Peyer's patch (tissue), 4 donors: ENCODE measurements around the gene GFPT2. TPM values are rescaled to one million over a fixed set of nuclear protein-coding genes. Genes with fewer than 3 reads are reported as not detected.

Source experiments
- DNase-seq, 3 donors: peaks; one replicate each; pipeline ENCODE4 v3.0.0-alpha.2; 2017 to 2019
- H3K27ac ChIP-seq, 4 donors: fragments of 200-600 bp; sonication (generic); one replicate each; pipeline ENCODE4 v1.5.1; 2016 to 2019
- H3K27me3 ChIP-seq, 2 donors: fragments of 200-600 bp; sonication (generic); one replicate each; pipeline ENCODE4 v1.5.1; 2019
- H3K36me3 ChIP-seq, 3 donors: fragments of 200-600 bp; sonication (generic); one replicate each; pipeline ENCODE4 v1.5.1; 2016 to 2019
- H3K4me1 ChIP-seq, 4 donors: fragments of 200-600 bp; sonication (generic); one replicate each; pipeline ENCODE4 v1.5.1; 2016 to 2019
- H3K4me3 ChIP-seq, 4 donors: fragments of 200-600 bp; sonication (generic); 1 replicate in 3 of 4; 2 replicates in 1 of 4; pipeline ENCODE4 v1.5.1; 2016 to 2019; ENCODE audit warnings: mild to moderate bottlenecking in 1 of 4
- H3K9me3 ChIP-seq, 4 donors: fragments of 200-600 bp; sonication (generic); one replicate each; pipeline ENCODE4 v1.5.1; 2016 to 2019; ENCODE audit warnings: mild to moderate bottlenecking in 1 of 4
- POLR2A ChIP-seq, 2 donors: fragments of 450-650 bp; IDR thresholded peaks; one replicate each; pipeline ENCODE4 v1.5.1; 2017; ENCODE audit warnings: antibody characterized with exemption in 2 of 2, mild to moderate bottlenecking in 2 of 2, moderate library complexity in 2 of 2
- total RNA-seq, 4 donors: library from RNA; depleted of rRNA; stranded (reverse); fragments of >200 nt; gene quantifications; one replicate each; pipeline ENCODE4 v1.1.0, GENCODE V29; 2016
- TF ChIP-seq, protein P1 (sequence below), 6 experiments: fragments of 450-650 bp in 4 of 6; fragments of 200-600 bp in 2 of 6; sonication (generic) in 1 of 6; IDR thresholded peaks; one replicate each; pipeline ENCODE4 v1.5.1; 2017 to 2019; ENCODE audit warnings: antibody characterized with exemption in 6 of 6, mild to moderate bottlenecking in 3 of 6, moderate library complexity in 1 of 6

The GFPT2 gene
- total RNA-seq, 4 donors from 2014 or later, result 4.9 to 86.6 (median 13.1) TPM

- no peak for DNase-seq
- no peak overlapping the region for H3K4me3 ChIP-seq
- no peaks in the 10 kb centered on the region for H3K27me3 ChIP-seq
- H3K4me1 ChIP-seq, result no peaks in the 10 kb centered on the region
- peaks cover 0 to 98% (median 38%) of the 10 kb centered on the region in 4 donors for H3K9me3 ChIP-seq
- TF ChIP-seq, protein P1, sequence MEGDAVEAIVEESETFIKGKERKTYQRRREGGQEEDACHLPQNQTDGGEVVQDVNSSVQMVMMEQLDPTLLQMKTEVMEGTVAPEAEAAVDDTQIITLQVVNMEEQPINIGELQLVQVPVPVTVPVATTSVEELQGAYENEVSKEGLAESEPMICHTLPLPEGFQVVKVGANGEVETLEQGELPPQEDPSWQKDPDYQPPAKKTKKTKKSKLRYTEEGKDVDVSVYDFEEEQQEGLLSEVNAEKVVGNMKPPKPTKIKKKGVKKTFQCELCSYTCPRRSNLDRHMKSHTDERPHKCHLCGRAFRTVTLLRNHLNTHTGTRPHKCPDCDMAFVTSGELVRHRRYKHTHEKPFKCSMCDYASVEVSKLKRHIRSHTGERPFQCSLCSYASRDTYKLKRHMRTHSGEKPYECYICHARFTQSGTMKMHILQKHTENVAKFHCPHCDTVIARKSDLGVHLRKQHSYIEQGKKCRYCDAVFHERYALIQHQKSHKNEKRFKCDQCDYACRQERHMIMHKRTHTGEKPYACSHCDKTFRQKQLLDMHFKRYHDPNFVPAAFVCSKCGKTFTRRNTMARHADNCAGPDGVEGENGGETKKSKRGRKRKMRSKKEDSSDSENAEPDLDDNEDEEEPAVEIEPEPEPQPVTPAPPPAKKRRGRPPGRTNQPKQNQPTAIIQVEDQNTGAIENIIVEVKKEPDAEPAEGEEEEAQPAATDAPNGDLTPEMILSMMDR (IDR thresholded peaks at IDR 0.05), result no peak
- no peak for TF ChIP-seq POLR2A (IDR thresholded peaks at IDR 0.05)
- no peak overlapping the region for H3K27ac ChIP-seq
- H3K36me3 ChIP-seq, result peaks cover 0 to 91% (median 16%) of the 10 kb centered on the region in 3 donors
These were observed 93.9 kb downstream of the GFPT2 start for GRCh38 chr5:180259260-180259611.

- peaks cover 0 to 82% (median 8%) of the 10 kb centered on the region in 3 donors for H3K36me3 ChIP-seq
- DNase-seq, result no peak
- no peak overlapping the region for H3K4me3 ChIP-seq
- H3K4me1 ChIP-seq, result no peaks in the 10 kb centered on the region
- TF ChIP-seq, protein P1 (IDR thresholded peaks at IDR 0.05), result no peak
- no peak for TF ChIP-seq POLR2A (IDR thresholded peaks at IDR 0.05)
- H3K27ac ChIP-seq, result no peak overlapping the region
- peaks cover 0 to 90% (median 39%) of the 10 kb centered on the region in 4 donors for H3K9me3 ChIP-seq
- H3K27me3 ChIP-seq, result no peaks in the 10 kb centered on the region
These were observed 99.9 kb downstream of the GFPT2 start for GRCh38 chr5:180253036-180253824.

DNA sequence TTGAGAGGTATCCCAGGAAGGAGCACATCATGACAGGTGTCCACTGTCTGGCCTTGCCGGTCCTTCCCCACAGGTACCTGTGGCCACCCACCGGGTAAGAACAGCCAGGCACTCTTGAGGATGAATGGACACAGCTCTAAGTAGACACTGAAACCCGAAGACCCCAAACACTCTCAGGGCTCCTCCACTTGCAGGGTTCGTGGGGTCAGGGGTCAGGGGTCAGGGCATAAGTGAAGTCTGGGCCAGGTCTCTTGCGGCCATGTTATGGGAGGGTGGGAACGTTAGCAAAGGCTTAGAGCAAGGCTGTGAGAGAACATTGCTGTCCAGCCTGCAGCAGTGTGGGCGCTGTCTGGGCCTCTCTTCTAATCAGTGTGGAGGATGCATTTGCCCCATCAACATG is 101.2 kb downstream of the GFPT2 start:
- Histone ChIP-seq H3K27ac (no peak overlapping the region), H3K4me3 (no peak overlapping the region), H3K9me3 (peaks cover 0 to 84% (median 32%) of the 10 kb centered on the region in 4 donors), H3K36me3 (peaks cover 0 to 82% (median 0%) of the 10 kb centered on the region in 3 donors), H3K4me1 (no peaks in the 10 kb centered on the region), H3K27me3 (no peaks in the 10 kb centered on the region)
- DNase-seq, result no peak
- no peak for TF ChIP-seq POLR2A (IDR thresholded peaks at IDR 0.05)
- TF ChIP-seq, protein P1 (IDR thresholded peaks at IDR 0.05), result no peak

DNA sequence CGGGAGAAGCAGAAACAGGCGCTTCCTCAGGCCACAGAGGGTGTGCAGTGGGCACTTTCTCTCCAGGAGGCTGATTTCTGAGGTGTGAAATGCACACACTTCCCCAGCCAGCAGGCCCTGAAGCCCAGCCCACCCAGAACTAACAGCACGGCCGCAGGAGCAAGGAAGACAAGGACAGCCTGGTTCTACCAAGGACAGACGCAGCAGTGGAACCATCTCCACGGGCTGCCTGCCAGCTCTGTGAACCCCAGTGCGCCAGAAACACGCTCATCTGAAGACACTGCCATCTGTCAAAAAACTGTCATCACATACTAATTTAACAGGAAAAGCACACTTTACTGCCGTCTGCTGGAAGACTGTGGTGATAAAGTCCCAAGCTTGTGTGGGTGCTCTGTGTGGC is 102.0 kb downstream of the GFPT2 start:
- Histone ChIP-seq H3K4me1 (no peaks in the 10 kb centered on the region), H3K36me3 (peaks cover 0 to 79% (median 0%) of the 10 kb centered on the region in 3 donors), H3K27me3 (no peaks in the 10 kb centered on the region), H3K9me3 (peaks cover 0 to 76% (median 28%) of the 10 kb centered on the region in 4 donors), H3K4me3 (no peak overlapping the region), H3K27ac (no peak overlapping the region)
- TF ChIP-seq, protein P1 (IDR thresholded peaks at IDR 0.05), result no peak
- no peak for TF ChIP-seq POLR2A (IDR thresholded peaks at IDR 0.05)
- DNase-seq, result no peak

Other genes with a start within 250 kb of the GFPT2 start
- 1 to 10 TPM in 1 of 4 donors, not detected in 3; 1.7 TPM for gene RASGEF1C, start 144.1 kb downstream of the GFPT2 start, total RNA-seq
- 10 to 100 TPM; 25.1 to 31.3 (median 28.8) TPM for gene MAPK9, start 61.3 kb downstream of the GFPT2 start, total RNA-seq
- gene CNOT6, start 141.0 kb upstream of the GFPT2 start, total RNA-seq, result 10 to 100 TPM; 11.2 to 26.8 (median 15.5) TPM
- gene SCGB3A1, start 238.2 kb upstream of the GFPT2 start, total RNA-seq, result not detected